ENCODE results near the gene EPS15.

- TF ChIP-seq CTCF (IDR thresholded peaks at IDR 0.05; ENCODE audit: low read length), result no peak
- TF ChIP-seq EZH2 (optimal IDR thresholded peaks at IDR 0.05; ENCODE audit: low read depth, low read length), result no peak
Measured at GRCh38 chr1:51427438-51427837, 91.6 kb downstream of the EPS15 start.

All from MM.1S (cell line).